ENCODE measurements around the gene ZNFX1. TPM values are rescaled to one million over a fixed set of nuclear protein-coding genes. Genes with fewer than 3 reads are reported as not detected.
A peak's percentile ranks its signal among the peaks of the same experiment; 100 is the strongest.

Gene ZNFX1
- total RNA-seq, 2 experiments from 2014 or later, result 50.6 to 51.6 TPM

DNA sequence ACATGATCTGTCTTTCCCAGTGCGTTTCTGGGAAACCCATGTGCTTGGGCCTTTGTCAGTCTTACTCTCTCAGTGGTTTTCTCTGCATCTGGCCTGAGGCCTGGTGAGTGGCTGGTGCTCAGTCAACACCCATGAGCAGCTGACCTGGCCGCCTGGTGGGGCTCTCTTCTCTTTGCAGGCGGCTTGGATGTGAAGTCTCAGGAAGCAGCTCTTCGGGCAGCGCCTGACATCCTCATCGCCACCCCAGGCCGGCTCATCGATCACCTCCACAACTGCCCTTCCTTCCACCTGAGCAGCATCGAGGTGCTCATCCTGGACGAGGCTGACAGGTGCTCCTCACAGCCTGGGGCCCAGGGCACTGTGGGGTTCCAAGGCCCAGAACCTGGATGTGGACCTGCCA, 47.8 kb downstream of the ZNFX1 start:
- Mint-ChIP-seq H3K36me3 (ENCODE audit: low read depth) (peaks cover 92% of the 10 kb centered on the region), H3K27me3 (no peaks in the 10 kb centered on the region), H3K4me3 (no peak overlapping the region), H3K4me1 (ENCODE audit: low read depth) (peaks cover 5% of the 10 kb centered on the region), H3K9me3 (no peaks in the 10 kb centered on the region), H3K27ac (no peak overlapping the region)
- POLR2A ChIA-PET, result interaction anchor here (0.7 kb wide), 1 partner anchor 11 kb away, joined by 3 read pairs; the partner anchor contains the start of gene DDX27
- H3K27ac ChIP-seq (ENCODE audit: low read depth in 1 of 2, low read length in 2 of 2), result no peak overlapping the region
- H3K9me3 ChIP-seq (ENCODE audit: control insufficient read depth in 1 of 2, insufficient read depth in 1 of 2, low read length in 2 of 2), result no peaks in the 10 kb centered on the region
- TF ChIP-seq CTCF (IDR thresholded peaks at IDR 0.05), result no peak
- ATAC-seq (ENCODE audit: poor library complexity) (no peak), DNase-seq (no peak)
- CTCF ChIA-PET, result no interaction called here
- peaks cover 87% of the 10 kb centered on the region for H3K36me3 ChIP-seq (ENCODE audit: insufficient read depth, low read length)
- no peaks in the 10 kb centered on the region for H3K27me3 ChIP-seq (ENCODE audit: control insufficient read depth in 1 of 2, insufficient read depth in 2 of 2, low read length in 2 of 2)
- no peak overlapping the region for H3K4me3 ChIP-seq (ENCODE audit: low read length)
- no peaks in the 10 kb centered on the region for H3K4me1 ChIP-seq (ENCODE audit: insufficient read depth, low read length)
- intact Hi-C loops (cut with DNase I, micrococcal nuclease), result no loop called here

DNA sequence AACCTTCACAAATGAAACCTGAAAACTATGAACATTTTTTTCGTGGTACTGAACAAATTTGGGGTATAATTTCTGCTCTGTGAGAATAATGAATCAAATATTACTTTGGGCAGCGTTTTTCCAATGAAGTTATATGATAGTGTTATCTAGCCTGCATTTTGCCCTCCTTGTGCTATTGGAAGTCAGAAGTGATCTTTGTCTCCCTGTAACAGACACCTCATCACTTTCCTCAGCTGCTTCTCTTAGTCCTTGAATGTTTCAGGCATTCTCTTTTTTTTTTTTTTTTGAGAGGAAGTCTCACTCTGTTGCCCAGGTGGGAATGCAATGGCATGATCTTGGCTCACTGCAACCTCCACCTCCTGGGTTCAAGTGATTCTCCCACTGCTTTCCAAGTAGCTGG, 48.5 kb downstream of the ZNFX1 start:
- Histone ChIP-seq H3K27ac (ENCODE audit: low read depth in 1 of 2, low read length in 2 of 2) (no peak overlapping the region), H3K4me3 (ENCODE audit: low read length) (no peak overlapping the region), H3K9me3 (ENCODE audit: control insufficient read depth in 1 of 2, insufficient read depth in 1 of 2, low read length in 2 of 2) (no peaks in the 10 kb centered on the region), H3K27me3 (ENCODE audit: control insufficient read depth in 1 of 2, insufficient read depth in 2 of 2, low read length in 2 of 2) (no peaks in the 10 kb centered on the region), H3K4me1 (ENCODE audit: insufficient read depth, low read length) (no peaks in the 10 kb centered on the region), H3K36me3 (ENCODE audit: insufficient read depth, low read length) (peaks cover 87% of the 10 kb centered on the region)
- CTCF ChIA-PET, result no interaction called here
- intact Hi-C loops (cut with DNase I, micrococcal nuclease), result no loop called here
- no peak for DNase-seq
- Mint-ChIP-seq H3K36me3 (ENCODE audit: low read depth) (peaks cover 92% of the 10 kb centered on the region), H3K4me3 (no peak overlapping the region), H3K9me3 (no peaks in the 10 kb centered on the region), H3K27me3 (no peaks in the 10 kb centered on the region), H3K4me1 (ENCODE audit: low read depth) (peaks cover 5% of the 10 kb centered on the region), H3K27ac (peak overlapping the region; percentile 12)
- POLR2A ChIA-PET, result interaction anchor here (0.7 kb wide), 1 partner anchor 10 kb away, joined by 3 read pairs; the partner anchor contains the start of gene DDX27
- ATAC-seq (ENCODE audit: poor library complexity), result no peak
- TF ChIP-seq CTCF (IDR thresholded peaks at IDR 0.05), result no peak

- no peak overlapping the region for H3K27ac ChIP-seq (ENCODE audit: low read depth in 1 of 2, low read length in 2 of 2)
- H3K4me1 ChIP-seq (ENCODE audit: insufficient read depth, low read length), result no peaks in the 10 kb centered on the region
- Mint-ChIP-seq H3K27ac (no peak overlapping the region), H3K36me3 (ENCODE audit: low read depth) (peaks cover 92% of the 10 kb centered on the region), H3K4me1 (ENCODE audit: low read depth) (peaks cover 5% of the 10 kb centered on the region), H3K9me3 (no peaks in the 10 kb centered on the region), H3K27me3 (no peaks in the 10 kb centered on the region), H3K4me3 (no peak overlapping the region)
- H3K27me3 ChIP-seq (ENCODE audit: control insufficient read depth in 1 of 2, insufficient read depth in 2 of 2, low read length in 2 of 2), result no peaks in the 10 kb centered on the region
- intact Hi-C loops (cut with DNase I, micrococcal nuclease), result no loop called here
- no peak for ATAC-seq (ENCODE audit: poor library complexity)
- TF ChIP-seq CTCF (IDR thresholded peaks at IDR 0.05), result no peak
- POLR2A ChIA-PET, result interaction anchor here (1.0 kb wide), 1 partner anchor 9 kb away, joined by 3 read pairs; no protein-coding TSS in a partner anchor
- DNase-seq, result no peak
- H3K36me3 ChIP-seq (ENCODE audit: insufficient read depth, low read length), result peaks cover 87% of the 10 kb centered on the region
- H3K9me3 ChIP-seq (ENCODE audit: control insufficient read depth in 1 of 2, insufficient read depth in 1 of 2, low read length in 2 of 2), result no peaks in the 10 kb centered on the region
- H3K4me3 ChIP-seq (ENCODE audit: low read length), result no peak overlapping the region
- CTCF ChIA-PET, result no interaction called here
Observed at GRCh38 chr20:49228676-49229075, 49.2 kb downstream of the ZNFX1 start.

Measured in CD4-positive, alpha-beta T cell (primary cell).